BLaER1 treated with 17β-estradiol and CSF1 and Interleukin-3, amounts not matched to agents 10 nM and 100 nM (cell line): ENCODE data around the gene SLC4A3.

Experiments
- H3K27ac ChIP-seq, 11 experiments: shearing (Covaris generic); formaldehyde crosslinking; 2 replicates each; pipeline ENCODE4 v1.8.1; 2022
- H3K27me3 ChIP-seq, 11 experiments: shearing (Covaris generic); formaldehyde crosslinking; 2 replicates each; pipeline ENCODE4 v1.8.1; 2022
- H3K36me3 ChIP-seq, 11 experiments: shearing (Covaris generic); formaldehyde crosslinking; 2 replicates each; pipeline ENCODE4 v1.8.1; 2022
- H3K4me1 ChIP-seq, 10 experiments: shearing (Covaris generic); formaldehyde crosslinking; 2 replicates each; pipeline ENCODE4 v1.8.1; 2022
- H3K4me2 ChIP-seq, 11 experiments: shearing (Covaris generic); formaldehyde crosslinking; 2 replicates each; pipeline ENCODE4 v1.8.1; 2022
- H3K4me3 ChIP-seq, 10 experiments: shearing (Covaris generic); formaldehyde crosslinking; 2 replicates each; pipeline ENCODE4 v1.8.1; 2022
- H3K9ac ChIP-seq, 11 experiments: shearing (Covaris generic); formaldehyde crosslinking; 2 replicates each; pipeline ENCODE4 v1.8.1; 2022
- H3K9me3 ChIP-seq, 11 experiments: shearing (Covaris generic); formaldehyde crosslinking; replicated peaks in 1 of 11; 2 replicates each; pipeline ENCODE4 v1.8.1; 2022
- H4K20me1 ChIP-seq, 11 experiments: shearing (Covaris generic); formaldehyde crosslinking; 2 replicates each; pipeline ENCODE4 v1.8.1; 2022
- Cebpa-rat ChIP-seq, 11 experiments: shearing (Covaris generic); IDR thresholded peaks; 2 replicates each; pipeline ENCODE4 v1.8.1; 2022

SLC4A3 gene

GRCh38 chr2:219634171-219634940 is 6.9 kb downstream of the SLC4A3 start:
- no peak overlapping the region for H3K9ac ChIP-seq
- H4K20me1 ChIP-seq = peaks cover 0 to 34% (median 0%) of the 10 kb centered on the region in 11 experiments; a peak in 4 of 22 replicates
- H3K27ac ChIP-seq = no peak overlapping the region
- H3K4me2 ChIP-seq = no peak overlapping the region
- TF ChIP-seq Cebpa-rat (IDR thresholded peaks at IDR 0.05) = no peak
- H3K27me3 ChIP-seq = peaks cover 0 to 1% (median 0%) of the 10 kb centered on the region in 11 experiments; a peak in 3 of 22 replicates
- H3K9me3 ChIP-seq = no peaks in the 10 kb centered on the region
- H3K36me3 ChIP-seq = no peaks in the 10 kb centered on the region
- no peak overlapping the region for H3K4me3 ChIP-seq
- H3K4me1 ChIP-seq = peaks cover 11 to 27% (median 17%) of the 10 kb centered on the region in 10 experiments

GRCh38 chr2:219634951-219635751 is 7.7 kb downstream of the SLC4A3 start:
- TF ChIP-seq Cebpa-rat (IDR thresholded peaks at IDR 0.05) = no peak
- Histone ChIP-seq H3K36me3 (no peaks in the 10 kb centered on the region), H3K9me3 (no peaks in the 10 kb centered on the region)

GRCh38 chr2:219636144-219636915 is 8.9 kb downstream of the SLC4A3 start:
- no peaks in the 10 kb centered on the region for H3K27me3 ChIP-seq
- H3K4me2 ChIP-seq = no peak overlapping the region
- H3K27ac ChIP-seq = no peak overlapping the region
- TF ChIP-seq Cebpa-rat (IDR thresholded peaks at IDR 0.05) = no peak
- H3K36me3 ChIP-seq = no peaks in the 10 kb centered on the region
- H3K4me3 ChIP-seq = no peak overlapping the region
- peaks cover 14 to 22% (median 19%) of the 10 kb centered on the region in 10 experiments for H3K4me1 ChIP-seq
- peaks cover 0 to 34% (median 0%) of the 10 kb centered on the region in 11 experiments; a peak in 3 of 22 replicates for H4K20me1 ChIP-seq
- no peak overlapping the region for H3K9ac ChIP-seq
- H3K9me3 ChIP-seq = no peaks in the 10 kb centered on the region

More at GRCh38 chr2:219634951-219635751, 7.7 kb downstream of the SLC4A3 start:
- Histone ChIP-seq H3K4me1 (peaks cover 14 to 27% (median 20%) of the 10 kb centered on the region in 10 experiments), H3K9ac (no peak overlapping the region), H3K4me3 (no peak overlapping the region), H3K27me3 (no peaks in the 10 kb centered on the region), H3K4me2 (no peak overlapping the region), H3K27ac (no peak overlapping the region), H4K20me1 (peaks cover 0 to 34% (median 0%) of the 10 kb centered on the region in 11 experiments; a peak in 3 of 22 replicates)

- Histone ChIP-seq H3K9ac (no peak overlapping the region), H3K4me2 (no peak overlapping the region; a peak in 1 of 22 replicates), H3K36me3 (no peaks in the 10 kb centered on the region), H3K27me3 (no peaks in the 10 kb centered on the region), H3K27ac (no peak overlapping the region), H4K20me1 (peaks cover 0 to 29% (median 0%) of the 10 kb centered on the region in 11 experiments; a peak in 3 of 22 replicates), H3K9me3 (no peaks in the 10 kb centered on the region), H3K4me3 (no peak overlapping the region), H3K4me1 (peaks cover 20 to 30% (median 24%) of the 10 kb centered on the region in 10 experiments)
- TF ChIP-seq Cebpa-rat (IDR thresholded peaks at IDR 0.05) = no peak
Observed at GRCh38 chr2:219636941-219637841, 9.8 kb downstream of the SLC4A3 start.

- Histone ChIP-seq H3K9ac (no peak overlapping the region), H3K9me3 (no peaks in the 10 kb centered on the region), H3K4me2 (peak overlapping the region in 3 of 11 experiments; percentile 70 to 90 (median 85); a peak in 2 of 22 replicates), H3K27me3 (no peaks in the 10 kb centered on the region), H3K4me1 (peaks cover 23 to 35% (median 29%) of the 10 kb centered on the region in 10 experiments), H3K4me3 (no peak overlapping the region), H3K27ac (no peak overlapping the region), H3K36me3 (no peaks in the 10 kb centered on the region), H4K20me1 (peaks cover 0 to 25% (median 0%) of the 10 kb centered on the region in 11 experiments; a peak in 3 of 22 replicates)
- no peak for TF ChIP-seq Cebpa-rat (IDR thresholded peaks at IDR 0.05)
Observed at GRCh38 chr2:219637842-219638185, 10.4 kb downstream of the SLC4A3 start.

GRCh38 chr2:219638217-219638947 is 11.0 kb downstream of the SLC4A3 start:
- H3K9me3 ChIP-seq = no peaks in the 10 kb centered on the region
- no peaks in the 10 kb centered on the region for H3K36me3 ChIP-seq
- peak overlapping the region; percentile 56 to 90 (median 70); a peak in 21 of 22 replicates for H3K4me2 ChIP-seq
- no peak overlapping the region for H3K9ac ChIP-seq
- H4K20me1 ChIP-seq = peaks cover 0 to 24% (median 0%) of the 10 kb centered on the region in 11 experiments; a peak in 3 of 22 replicates
- no peaks in the 10 kb centered on the region for H3K27me3 ChIP-seq
- H3K27ac ChIP-seq = no peak overlapping the region
- TF ChIP-seq Cebpa-rat (IDR thresholded peaks at IDR 0.05) = no peak
- H3K4me3 ChIP-seq = no peak overlapping the region
- H3K4me1 ChIP-seq = peaks cover 29 to 40% (median 34%) of the 10 kb centered on the region in 10 experiments

- Histone ChIP-seq H3K36me3 (no peaks in the 10 kb centered on the region), H3K9me3 (no peaks in the 10 kb centered on the region), H3K4me3 (no peak overlapping the region), H4K20me1 (peaks cover 0 to 16% (median 0%) of the 10 kb centered on the region in 11 experiments; a peak in 3 of 22 replicates), H3K4me2 (peak overlapping the region; percentile 56 to 90 (median 70)), H3K27me3 (no peaks in the 10 kb centered on the region), H3K27ac (peak overlapping the region in 1 of 11 experiments; percentile 10; a peak in 1 of 22 replicates), H3K4me1 (peaks cover 30 to 42% (median 36%) of the 10 kb centered on the region in 10 experiments), H3K9ac (peak overlapping the region in 1 of 11 experiments; percentile 22; a peak in 1 of 22 replicates)
- TF ChIP-seq Cebpa-rat (IDR thresholded peaks at IDR 0.05) = no peak
Observed at GRCh38 chr2:219638948-219639755, 11.7 kb downstream of the SLC4A3 start.
